HPDE6-E6E7 (cell line): ENCODE measurements around the gene AP3M1.

ENCODE experiments used
- DNase-seq: peaks from one replicate; pipeline ENCODE4 v3.0.0; 2011; ENCODE audit warnings: missing footprints; ENCODE audit errors: extremely low spot score

The AP3M1 gene

GRCh38 chr10:74114041-74114448 lies 36.6 kb downstream of the AP3M1 start:
- DNase-seq = no peak

- DNase-seq = no peak
Measured at GRCh38 chr10:74113546-74113945, 37.1 kb downstream of the AP3M1 start.

DNA sequence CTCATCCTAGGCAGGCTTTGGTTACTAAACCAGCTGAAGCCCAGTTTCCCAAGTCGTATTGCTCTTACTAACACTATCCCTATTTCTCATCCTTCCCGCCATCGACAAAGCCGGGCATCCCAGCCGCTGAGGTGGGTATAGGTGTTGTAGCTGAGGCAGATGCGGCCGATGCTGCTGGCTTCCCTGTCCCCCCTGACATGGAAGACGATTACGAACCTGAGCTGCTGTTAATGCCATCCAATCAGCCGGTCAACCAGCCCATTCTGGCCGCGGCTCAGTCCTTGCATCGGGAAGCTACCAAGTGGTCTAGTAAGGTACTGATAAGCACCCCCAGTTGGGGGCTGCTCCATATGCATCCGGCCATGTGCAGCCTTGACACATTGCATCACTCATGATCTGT lies 38.8 kb downstream of the AP3M1 start:
- DNase-seq = no peak

- no peak for DNase-seq
Measured at GRCh38 chr10:74110120-74110519, 40.5 kb downstream of the AP3M1 start.

- DNase-seq = no peak
Measured at GRCh38 chr10:74109452-74109851, 41.2 kb downstream of the AP3M1 start.

GRCh38 chr10:74107391-74107790 lies 43.2 kb downstream of the AP3M1 start:
- no peak for DNase-seq

- DNase-seq = no peak
Measured at GRCh38 chr10:74104996-74105395, 45.6 kb downstream of the AP3M1 start.

- no peak for DNase-seq
Measured at GRCh38 chr10:74104480-74104879, 46.1 kb downstream of the AP3M1 start.

DNA sequence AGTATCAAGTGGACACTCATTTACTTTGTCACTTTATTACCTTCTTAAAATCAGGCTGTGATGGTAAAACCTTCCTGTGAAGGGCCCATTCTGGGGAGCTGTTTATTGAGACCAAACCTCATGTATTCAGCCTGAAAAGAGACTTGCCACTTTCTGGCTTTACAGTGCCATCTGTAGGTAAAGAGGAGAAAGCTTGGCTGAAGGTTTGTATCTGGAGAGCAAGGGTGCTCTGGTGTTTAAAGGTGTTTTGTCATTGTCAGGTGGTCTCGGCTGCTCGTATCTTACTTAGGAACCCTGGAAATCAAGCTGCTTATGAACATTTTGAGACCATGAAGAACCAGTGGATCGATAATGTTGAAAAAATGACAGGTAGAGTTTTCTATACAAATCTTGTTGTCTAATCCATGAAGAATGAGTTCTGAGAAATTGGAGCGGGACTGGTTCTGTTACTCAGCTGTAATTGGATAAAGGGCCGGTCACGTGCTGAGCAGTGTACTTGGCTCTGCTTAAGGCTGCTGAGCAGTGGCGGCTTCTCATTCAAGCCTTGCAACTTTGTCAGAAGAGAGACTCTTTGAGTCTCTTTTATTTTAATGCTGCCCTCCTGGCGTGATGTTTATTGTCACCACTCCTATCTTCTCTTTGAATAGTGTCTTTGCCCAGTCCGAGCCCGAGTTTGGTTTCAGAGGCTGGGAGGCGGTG lies 46.9 kb downstream of the AP3M1 start:
- peak; percentile 22 for DNase-seq

DNA sequence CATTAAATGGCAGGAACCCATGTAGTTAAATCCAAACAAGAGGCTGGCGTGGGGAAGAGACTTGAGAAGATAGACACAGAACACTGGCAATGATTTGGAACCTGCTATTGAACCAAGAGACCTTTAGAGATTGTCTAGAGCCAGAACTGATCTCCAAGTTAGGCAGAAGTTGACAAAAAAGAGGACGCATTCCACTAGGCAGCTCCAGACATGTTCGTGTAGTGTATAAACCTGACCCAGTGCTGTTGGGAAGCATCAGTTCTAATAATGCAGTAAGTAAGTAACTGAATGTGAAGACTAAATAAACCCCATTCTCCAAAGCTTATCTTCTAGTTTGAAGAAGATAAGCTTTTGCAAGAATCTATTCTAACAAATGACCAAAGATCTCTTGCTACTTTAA lies 50.8 kb downstream of the AP3M1 start:
- no peak for DNase-seq

- DNase-seq = no peak
Measured at GRCh38 chr10:74099420-74099819, 51.2 kb downstream of the AP3M1 start.

DNA sequence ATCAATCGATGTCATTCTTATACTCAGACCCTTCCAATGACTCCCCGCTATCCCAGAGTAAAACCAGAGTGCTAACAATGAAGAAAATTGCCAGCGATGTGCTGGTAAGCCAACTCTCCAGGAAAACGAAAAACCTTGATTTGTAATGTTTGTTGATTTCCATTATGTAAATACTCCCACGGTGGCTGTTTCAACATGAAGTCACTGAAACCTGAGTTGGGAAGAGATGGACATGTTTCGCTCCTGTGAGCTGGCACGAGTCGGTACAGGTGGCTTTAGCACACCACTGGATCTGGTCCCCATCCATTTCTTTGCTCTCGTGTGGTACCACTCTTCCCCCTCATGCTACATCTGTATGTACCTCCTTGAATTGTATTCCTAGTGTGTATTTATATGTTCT lies 52.9 kb downstream of the AP3M1 start:
- DNase-seq = no peak

- DNase-seq = no peak
Measured at GRCh38 chr10:74096777-74097176, 53.9 kb downstream of the AP3M1 start.

DNA sequence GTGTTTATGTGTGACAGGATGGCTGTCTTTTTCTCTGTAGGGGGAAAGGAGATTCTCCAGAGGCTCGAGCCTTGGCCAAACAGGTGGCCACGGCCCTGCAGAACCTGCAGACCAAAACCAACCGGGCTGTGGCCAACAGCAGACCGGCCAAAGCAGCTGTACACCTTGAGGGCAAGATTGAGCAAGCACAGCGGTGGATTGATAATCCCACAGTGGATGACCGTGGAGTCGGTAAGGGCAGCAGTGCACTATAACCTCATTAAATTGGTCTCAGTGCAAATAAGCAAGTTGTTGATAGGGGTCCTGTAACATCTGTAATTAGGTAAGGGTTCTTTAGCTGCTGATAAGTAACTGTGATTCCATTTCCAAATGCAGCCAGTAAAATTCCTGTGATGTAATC lies 56.4 kb downstream of the AP3M1 start:
- no peak for DNase-seq

DNA sequence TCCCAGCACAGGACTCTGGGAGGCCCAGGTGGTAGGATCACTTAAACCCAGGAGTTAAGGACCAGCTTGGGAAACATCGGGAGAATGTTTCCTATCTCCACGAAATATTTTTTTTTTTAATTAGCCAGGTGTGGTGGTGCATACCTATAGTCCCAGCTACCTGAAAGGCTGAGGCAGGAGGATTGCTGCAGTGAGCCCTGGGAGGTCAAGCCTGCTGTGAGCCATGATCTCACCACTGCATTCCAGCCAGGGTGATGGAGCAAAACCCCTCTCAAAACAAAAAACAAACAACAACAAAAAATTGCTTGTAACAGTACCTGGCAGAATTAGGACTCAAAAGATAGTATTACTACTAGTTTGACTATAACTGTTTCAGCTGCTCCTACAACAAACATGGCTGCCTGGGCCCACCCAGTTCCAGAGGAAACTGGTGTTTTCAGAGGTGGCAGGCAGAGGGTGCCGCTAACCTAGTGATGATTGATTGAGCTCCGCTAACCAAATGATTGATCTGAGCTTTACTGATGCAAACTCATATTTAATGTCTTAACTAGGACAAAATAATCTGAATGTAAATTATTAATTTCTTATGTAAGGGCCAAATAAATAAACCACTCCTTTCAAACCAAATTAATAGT lies 57.0 kb downstream of the AP3M1 start:
- no peak for DNase-seq

GRCh38 chr10:74092372-74092771 lies 58.3 kb downstream of the AP3M1 start:
- no peak for DNase-seq

DNA sequence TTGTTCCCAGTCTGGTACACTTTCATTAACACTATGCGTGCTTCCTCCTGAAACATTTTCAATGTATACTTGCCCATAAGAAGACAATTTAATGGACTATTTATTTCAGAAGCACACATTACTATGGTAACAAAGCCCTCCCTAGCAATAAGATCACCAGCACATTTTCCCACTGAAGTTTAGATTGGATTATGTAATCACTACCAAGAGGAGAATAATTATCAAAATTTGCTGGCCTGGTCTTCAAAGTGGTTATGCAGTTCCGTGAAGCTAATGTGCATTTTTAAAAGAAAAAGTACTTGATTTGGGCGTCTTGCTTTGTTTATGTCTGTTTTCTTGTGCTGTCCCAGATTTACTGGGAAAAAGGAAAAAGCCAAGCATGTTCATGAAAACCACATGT lies 61.9 kb downstream of the AP3M1 start:
- DNase-seq = no peak

DNA sequence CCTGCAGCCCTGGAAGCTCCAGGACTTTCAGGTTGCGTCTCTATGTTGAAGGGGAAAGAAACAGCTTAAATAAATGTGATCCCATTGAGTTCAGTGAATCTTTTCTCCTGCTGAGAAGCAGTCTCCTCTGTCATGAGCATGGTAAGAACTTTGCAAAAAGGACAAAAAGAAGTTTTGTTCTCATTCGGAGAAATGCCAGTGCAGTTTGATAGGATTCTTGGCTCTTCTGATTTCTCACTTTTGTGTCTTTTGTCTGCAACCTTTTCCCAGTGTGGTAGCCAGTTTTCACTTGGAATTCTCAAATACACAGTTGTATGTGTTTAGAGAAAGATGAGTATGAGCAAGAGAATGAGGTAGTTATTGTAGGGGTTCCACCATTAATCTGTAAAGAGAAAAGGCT lies 64.3 kb downstream of the AP3M1 start:
- no peak for DNase-seq

- no peak for DNase-seq
Measured at GRCh38 chr10:74084955-74085354, 65.7 kb downstream of the AP3M1 start.

- DNase-seq = no peak
Measured at GRCh38 chr10:74083304-74083703, 67.3 kb downstream of the AP3M1 start.

GRCh38 chr10:74081941-74082718 lies 68.5 kb downstream of the AP3M1 start:
- DNase-seq = no peak

DNA sequence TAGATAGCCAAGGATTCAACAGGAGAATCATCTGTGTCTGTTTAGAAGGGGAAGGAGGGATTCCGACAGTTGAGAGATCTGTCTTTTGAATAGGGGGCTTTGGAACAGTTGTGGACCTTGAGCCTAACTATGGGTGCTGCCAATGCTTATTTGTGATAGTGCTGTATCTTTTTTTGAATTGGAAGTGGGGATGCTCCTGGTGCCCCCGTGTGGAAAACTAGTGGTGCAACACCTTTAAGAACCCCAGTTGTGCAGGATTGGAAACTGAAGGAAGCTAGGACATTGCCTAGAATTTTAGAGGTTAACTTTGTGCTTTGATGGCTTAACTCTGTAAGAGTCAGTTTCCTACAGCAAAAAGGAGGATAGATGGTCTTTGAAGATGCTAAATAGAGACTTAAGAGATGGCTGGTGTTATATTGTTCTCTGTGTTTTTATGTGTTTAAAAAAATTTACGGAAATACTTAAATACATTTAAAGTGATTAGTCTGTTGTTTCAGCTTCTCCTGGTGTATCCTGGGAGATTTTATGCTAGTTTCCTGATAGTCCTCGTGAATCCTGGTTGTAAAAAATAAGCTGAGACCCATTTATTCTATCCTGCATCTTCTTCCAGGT lies 69.3 kb downstream of the AP3M1 start:
- peak; percentile 56 for DNase-seq
